ENCODE results near the gene PSMC1. TPM values are rescaled to one million over a fixed set of nuclear protein-coding genes. Genes with fewer than 3 reads are reported as not detected.

The PSMC1 gene
- total RNA-seq, 2 experiments from 2014 or later: 77.3 to 127 TPM

Other genes with a start within 250 kb of the PSMC1 start
- gene KCNK13, start 194.6 kb upstream of the PSMC1 start, total RNA-seq: not detected
- gene NRDE2, start 75.4 kb downstream of the PSMC1 start, total RNA-seq: 10 to 100 TPM; 22.8 to 25.3 TPM
- gene CALM1, start 140.5 kb downstream of the PSMC1 start, total RNA-seq: 100 to 1,000 TPM; 510 to 518 TPM

Data from activated CD4-positive, alpha-beta T cell treated with anti-CD3 and anti-CD28 coated beads for 36 hours (primary cell).